Left renal cortex interstitium (tissue), 4 donors: Measurements from ENCODE around the gene TTLL13. TPM values are rescaled to one million over a fixed set of nuclear protein-coding genes. Genes with fewer than 3 reads are reported as not detected.

Experiments
- DNase-seq, 4 donors: peaks; one replicate each; pipeline ENCODE4 v3.0.0-alpha.2; 2013; ENCODE audit warnings: low read depth in 4 of 4, low spot score in 2 of 4, missing footprints in 1 of 4
- polyA plus RNA-seq, 4 donors: library from polyadenylated mRNA; unstranded; fragments of 120-200 nt; gene quantifications; one replicate each; pipeline ENCODE4 v1.2.1, GENCODE V29; 2013; ENCODE audit not compliant: insufficient read length in 4 of 4

The TTLL13 gene
- under 1 TPM in 3 of 4 donors, not detected in 1; 0.08 to 0.57 (median 0.18) TPM for polyA plus RNA-seq

GRCh38 chr15:90249203-90249863 lies at the start of gene TTLL13:
TSS of gene TTLL13 (plus strand) at chr15:90249556. CDS start at chr15:90250631, 1,075 bp downstream.
- peak in 3 of 4 donors; percentile 75 to 84 (median 82) for DNase-seq

GRCh38 chr15:90200534-90201129 lies 48.7 kb upstream of the TTLL13 start:
- no peak for DNase-seq

GRCh38 chr15:90201130-90201943 lies 48.0 kb upstream of the TTLL13 start, which contains the start of gene SEMA4B:
TSS of gene SEMA4B (plus strand) at chr15:90201330. CDS start at chr15:90201579, 249 bp downstream.
- DNase-seq: peak in 1 of 4 donors; percentile 50

DNA sequence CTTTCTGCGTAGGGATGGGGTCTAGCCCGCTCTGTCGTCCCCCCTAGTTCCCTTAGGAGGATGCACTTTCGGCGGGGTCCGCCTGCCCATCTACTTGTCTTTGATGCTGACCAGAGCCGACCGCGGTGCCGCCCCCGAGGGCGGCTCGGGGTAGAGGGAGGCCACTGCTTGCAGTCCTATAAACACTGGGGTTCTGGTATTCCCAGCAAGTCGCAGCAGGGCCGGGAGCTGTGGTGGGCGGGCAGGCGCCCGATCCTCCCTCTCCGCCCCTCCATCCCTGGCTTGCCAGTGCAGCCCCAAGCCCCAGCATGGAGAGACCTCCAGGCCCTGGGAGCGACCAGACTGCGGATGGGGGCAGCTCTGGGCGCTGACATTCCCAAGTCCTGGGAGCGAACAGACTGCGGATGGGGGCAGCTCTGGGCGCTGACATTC lies 47.4 kb upstream of the TTLL13 start:
- DNase-seq: no peak

- DNase-seq: no peak
Observed at GRCh38 chr15:90202929-90203328, 46.4 kb upstream of the TTLL13 start.

DNA sequence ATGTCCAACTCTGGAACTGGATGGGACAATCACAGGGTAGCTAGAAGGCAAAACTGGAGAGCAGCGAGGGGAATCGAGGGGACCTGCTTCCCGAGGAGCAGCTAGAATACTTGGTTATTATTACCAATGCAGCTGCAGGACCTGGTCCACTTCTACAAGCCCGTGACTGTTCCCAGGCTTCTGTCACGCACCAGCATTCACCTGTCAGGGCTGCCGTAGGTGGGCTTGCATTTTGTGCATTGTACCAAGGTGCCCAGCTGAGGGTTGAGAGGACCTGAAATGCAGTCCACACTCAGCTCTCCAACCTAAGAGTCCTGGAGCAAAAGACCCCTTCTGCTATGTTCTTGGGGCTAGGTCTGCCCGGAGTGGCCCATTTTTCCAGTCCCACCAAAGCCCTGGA lies 45.9 kb upstream of the TTLL13 start:
- no peak for DNase-seq

DNA sequence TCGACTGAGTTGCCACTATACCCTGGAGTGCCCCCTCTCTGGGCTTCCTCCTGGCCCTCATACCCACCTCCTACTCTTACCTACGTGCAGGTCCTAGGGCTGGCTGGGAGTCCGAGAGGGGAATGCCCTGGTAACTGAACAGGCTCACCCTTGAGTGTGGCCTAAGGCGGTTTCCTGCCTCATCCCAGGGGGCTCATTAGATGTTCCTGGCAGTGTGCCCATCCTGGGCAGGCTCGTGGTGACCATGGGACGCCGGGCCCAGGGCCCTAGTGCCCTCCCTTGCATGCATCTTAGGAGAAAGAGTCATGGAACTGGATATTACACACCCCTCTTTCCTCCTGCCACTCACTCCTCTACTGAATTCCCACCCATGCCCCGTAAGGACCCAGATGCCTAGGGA lies 45.4 kb upstream of the TTLL13 start:
- no peak for DNase-seq

GRCh38 chr15:90205050-90205848 lies 44.1 kb upstream of the TTLL13 start:
- DNase-seq: no peak

DNA sequence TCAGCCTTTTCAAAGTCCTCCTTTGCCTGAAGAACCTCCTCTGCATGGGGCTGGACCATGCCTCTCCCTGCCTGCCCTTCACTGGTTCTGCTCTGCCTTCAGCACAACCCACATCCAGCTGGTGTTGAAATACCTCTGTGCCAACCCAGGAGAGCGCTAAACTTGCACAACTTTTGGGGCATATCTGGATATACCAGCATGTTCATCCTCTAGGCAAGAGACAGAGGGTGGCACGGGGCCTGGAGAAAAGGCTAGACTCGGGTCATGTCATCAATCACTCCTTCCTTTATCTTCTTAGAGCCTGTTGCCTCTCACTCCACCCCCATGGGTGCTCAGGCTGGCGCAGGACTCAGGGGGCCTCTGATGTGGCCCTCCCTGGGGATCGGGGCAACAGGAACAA lies 43.5 kb upstream of the TTLL13 start:
- no peak for DNase-seq

DNA sequence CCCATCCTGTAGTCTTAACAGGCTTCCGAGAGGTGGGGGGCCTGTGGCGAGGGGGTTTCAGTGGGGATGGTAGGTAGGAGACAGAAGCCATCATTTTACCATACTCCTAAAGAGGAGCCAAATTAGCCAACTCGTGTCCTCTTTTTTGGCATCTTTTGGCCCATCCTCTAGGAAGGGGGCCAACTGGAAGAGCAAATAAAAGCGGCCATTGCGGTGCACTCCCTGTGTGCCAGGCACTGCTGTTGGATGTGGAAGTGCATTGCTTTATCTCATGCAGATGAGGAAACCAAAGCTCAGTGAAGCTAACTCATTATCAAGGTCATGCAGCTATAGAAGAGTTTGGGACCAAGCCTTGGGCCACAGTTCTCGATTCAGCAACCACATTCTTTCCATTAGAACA lies 42.1 kb upstream of the TTLL13 start:
- DNase-seq: no peak

GRCh38 chr15:90208356-90208755 lies 41.0 kb upstream of the TTLL13 start:
- DNase-seq: no peak

GRCh38 chr15:90209591-90209990 lies 39.8 kb upstream of the TTLL13 start:
- no peak for DNase-seq

GRCh38 chr15:90210593-90210992 lies 38.8 kb upstream of the TTLL13 start:
- DNase-seq: no peak

DNA sequence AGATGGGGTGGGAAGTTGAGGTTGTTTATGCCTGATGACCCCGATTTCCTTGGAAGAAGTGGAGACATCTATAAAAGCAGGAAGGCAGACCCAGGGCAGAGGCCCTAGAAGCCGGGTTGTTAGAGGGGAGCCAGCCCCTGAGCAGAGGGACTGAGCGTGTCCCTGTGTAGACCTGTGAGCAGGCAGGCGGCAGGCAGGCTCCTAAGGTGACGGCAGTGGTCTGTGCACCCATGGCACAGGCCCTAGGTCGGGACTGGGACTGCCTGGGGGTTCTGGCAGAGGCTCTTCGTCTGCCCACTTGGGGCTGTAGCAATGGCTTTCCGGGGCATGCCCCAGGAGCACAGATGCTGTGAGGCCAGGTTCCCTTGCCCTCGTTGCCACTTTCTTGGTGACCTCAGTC lies 38.3 kb upstream of the TTLL13 start:
- DNase-seq: no peak

DNA sequence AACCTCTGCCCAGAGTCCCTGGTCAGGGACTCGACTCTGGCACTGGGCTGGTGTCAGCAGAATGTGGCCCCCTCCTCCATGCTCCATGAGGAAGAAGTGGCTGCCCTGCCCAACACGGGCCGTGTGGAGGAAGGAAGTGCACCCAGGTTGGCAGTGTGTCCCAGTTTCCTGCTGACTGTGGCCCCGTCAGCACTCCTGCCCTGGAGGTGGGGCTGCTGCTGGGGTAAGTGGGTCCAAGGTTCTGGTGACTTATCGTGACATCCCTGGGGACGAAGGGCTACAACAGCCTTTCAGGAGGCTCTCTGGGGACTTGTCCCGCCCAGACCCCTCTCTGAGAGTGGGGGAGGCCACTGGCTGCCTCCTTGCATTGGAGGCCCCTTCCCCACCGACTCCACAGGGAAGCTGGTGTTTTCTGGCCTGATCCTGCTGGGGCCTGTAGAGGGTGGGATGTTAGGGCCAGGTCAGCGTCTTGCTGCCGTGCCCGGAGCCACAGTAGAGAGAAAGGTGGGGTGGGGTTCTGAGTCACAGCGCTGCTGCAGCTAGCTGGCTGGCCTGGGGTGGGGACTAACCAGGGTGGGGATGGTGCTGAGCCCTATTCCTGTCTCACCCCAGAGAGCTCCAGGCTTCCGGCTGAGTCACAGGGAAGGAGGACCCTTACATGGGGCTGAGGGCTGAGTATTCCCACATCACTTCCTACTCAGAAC lies 37.8 kb upstream of the TTLL13 start:
- no peak for DNase-seq

- no peak for DNase-seq
Observed at GRCh38 chr15:90212221-90213098, 36.9 kb upstream of the TTLL13 start.

- DNase-seq: no peak
Observed at GRCh38 chr15:90213122-90213817, 36.1 kb upstream of the TTLL13 start.

DNA sequence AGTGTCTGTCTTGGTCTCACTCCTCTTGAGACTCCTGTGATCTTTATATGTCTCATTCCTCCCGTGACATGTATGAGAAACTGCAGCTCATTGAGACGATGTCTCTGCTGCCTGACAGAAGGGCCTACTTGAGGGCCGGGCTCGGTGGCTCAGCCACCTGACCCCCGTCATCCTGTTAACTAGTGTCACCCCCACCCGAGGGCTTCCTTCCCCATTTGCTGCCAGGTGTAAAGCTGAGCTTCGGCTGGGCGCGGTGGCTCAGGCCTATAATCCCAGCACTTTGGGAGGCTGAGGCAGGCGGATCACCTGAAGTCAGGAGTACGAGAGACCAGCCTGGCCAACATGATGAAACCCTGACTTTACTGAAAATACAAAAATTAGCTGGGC lies 35.5 kb upstream of the TTLL13 start:
- no peak for DNase-seq
